ENCODE data around the gene FAM117A. TPM values are rescaled to one million over a fixed set of nuclear protein-coding genes. Genes with fewer than 3 reads are reported as not detected.

FAM117A gene
- total RNA-seq, 2 experiments from 2014 or later, result 23.2 to 26.5 TPM

DNA sequence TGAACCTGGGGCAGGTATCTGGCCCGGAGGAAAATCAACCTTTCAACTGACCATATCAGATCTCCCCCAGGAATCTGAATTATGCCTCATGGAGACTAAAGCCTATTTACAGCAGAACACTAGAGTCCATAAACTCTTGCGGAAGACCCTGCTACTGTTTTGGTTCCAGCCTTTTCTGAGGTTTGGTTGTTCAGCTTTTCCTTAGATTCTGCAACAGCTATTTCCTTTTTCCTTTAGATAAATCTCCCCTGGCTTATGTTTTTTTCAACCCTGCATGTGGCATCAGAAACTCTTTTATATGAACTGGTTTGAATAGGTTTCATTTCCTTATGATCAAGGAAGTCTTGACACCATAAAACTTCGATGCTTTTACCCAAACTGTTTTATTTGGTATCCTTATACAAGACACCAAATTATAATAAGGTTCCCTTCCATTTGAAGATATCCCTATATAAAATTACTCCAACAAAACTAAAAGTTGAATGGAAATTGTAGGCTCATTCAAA is 99.2 kb downstream of the FAM117A start:
- Histone ChIP-seq H3K4me1 (ENCODE audit: insufficient read depth, low read length) (peaks cover 14% of the 10 kb centered on the region), H3K4me3 (ENCODE audit: low read length) (no peak overlapping the region), H3K9me3 (ENCODE audit: control insufficient read depth in 1 of 2, insufficient read depth in 1 of 2, low read length in 2 of 2) (no peaks in the 10 kb centered on the region), H3K27me3 (ENCODE audit: control insufficient read depth in 1 of 2, insufficient read depth in 2 of 2, low read length in 2 of 2) (no peaks in the 10 kb centered on the region), H3K27ac (ENCODE audit: low read depth in 1 of 2, low read length in 2 of 2) (no peak overlapping the region), H3K36me3 (ENCODE audit: insufficient read depth, low read length) (peaks cover 12% of the 10 kb centered on the region)
- Mint-ChIP-seq H3K27ac (peak overlapping the region; percentile 71), H3K9me3 (no peaks in the 10 kb centered on the region), H3K36me3 (ENCODE audit: low read depth) (peaks cover 57% of the 10 kb centered on the region), H3K4me1 (ENCODE audit: low read depth) (peaks cover 52% of the 10 kb centered on the region), H3K4me3 (no peak overlapping the region), H3K27me3 (no peaks in the 10 kb centered on the region)
- ATAC-seq (ENCODE audit: poor library complexity), result no peak
- ChIA-PET CTCF (no interaction called here), POLR2A (interaction anchor here (1.5 kb wide), 1 partner anchor 11 kb away, joined by 3 read pairs; no protein-coding TSS in a partner anchor)
- intact Hi-C loops (cut with DNase I, micrococcal nuclease), result loop anchor here in 1 of 2 experiments (2.0 kb wide), 1 partner anchor 16 kb away; no protein-coding TSS in a partner anchor
- TF ChIP-seq, protein P1, sequence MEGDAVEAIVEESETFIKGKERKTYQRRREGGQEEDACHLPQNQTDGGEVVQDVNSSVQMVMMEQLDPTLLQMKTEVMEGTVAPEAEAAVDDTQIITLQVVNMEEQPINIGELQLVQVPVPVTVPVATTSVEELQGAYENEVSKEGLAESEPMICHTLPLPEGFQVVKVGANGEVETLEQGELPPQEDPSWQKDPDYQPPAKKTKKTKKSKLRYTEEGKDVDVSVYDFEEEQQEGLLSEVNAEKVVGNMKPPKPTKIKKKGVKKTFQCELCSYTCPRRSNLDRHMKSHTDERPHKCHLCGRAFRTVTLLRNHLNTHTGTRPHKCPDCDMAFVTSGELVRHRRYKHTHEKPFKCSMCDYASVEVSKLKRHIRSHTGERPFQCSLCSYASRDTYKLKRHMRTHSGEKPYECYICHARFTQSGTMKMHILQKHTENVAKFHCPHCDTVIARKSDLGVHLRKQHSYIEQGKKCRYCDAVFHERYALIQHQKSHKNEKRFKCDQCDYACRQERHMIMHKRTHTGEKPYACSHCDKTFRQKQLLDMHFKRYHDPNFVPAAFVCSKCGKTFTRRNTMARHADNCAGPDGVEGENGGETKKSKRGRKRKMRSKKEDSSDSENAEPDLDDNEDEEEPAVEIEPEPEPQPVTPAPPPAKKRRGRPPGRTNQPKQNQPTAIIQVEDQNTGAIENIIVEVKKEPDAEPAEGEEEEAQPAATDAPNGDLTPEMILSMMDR (IDR thresholded peaks at IDR 0.05), result no peak
- DNase-seq, result no peak

Other genes with a start within 250 kb of the FAM117A start
- gene NXPH3, start 188.3 kb downstream of the FAM117A start, total RNA-seq, result not detected
- 10 to 100 TPM; 38.7 to 41.5 TPM for gene SPOP, start 86.0 kb downstream of the FAM117A start, total RNA-seq
- 10 to 100 TPM; 44.0 to 46.8 TPM for gene SLC35B1, start 56.2 kb downstream of the FAM117A start, total RNA-seq
- gene KAT7, start 24.6 kb upstream of the FAM117A start, total RNA-seq, result 100 to 1,000 TPM; 178 to 187 TPM
- not detected for gene TAC4, start 83.9 kb upstream of the FAM117A start, total RNA-seq
- under 1 TPM; 0.59 to 0.85 TPM for gene DLX4, start 205.1 kb upstream of the FAM117A start, total RNA-seq
- gene DLX3, start 231.1 kb upstream of the FAM117A start, total RNA-seq, result not detected

Measured in CD4-positive, alpha-beta T cell (primary cell).